ENCODE measurements around the gene GDA.
A peak's percentile ranks its signal among the peaks of the same experiment; 100 is the strongest.
"Not testable (repeated sequence)": the region's sequence is repeated elsewhere in the genome, so short reads cannot be mapped to it uniquely, and the experiment has no call there.

The GDA gene

GRCh38 chr9:72211047-72211446, 61.8 kb downstream of the GDA start:
- no peak for DNase-seq

DNA sequence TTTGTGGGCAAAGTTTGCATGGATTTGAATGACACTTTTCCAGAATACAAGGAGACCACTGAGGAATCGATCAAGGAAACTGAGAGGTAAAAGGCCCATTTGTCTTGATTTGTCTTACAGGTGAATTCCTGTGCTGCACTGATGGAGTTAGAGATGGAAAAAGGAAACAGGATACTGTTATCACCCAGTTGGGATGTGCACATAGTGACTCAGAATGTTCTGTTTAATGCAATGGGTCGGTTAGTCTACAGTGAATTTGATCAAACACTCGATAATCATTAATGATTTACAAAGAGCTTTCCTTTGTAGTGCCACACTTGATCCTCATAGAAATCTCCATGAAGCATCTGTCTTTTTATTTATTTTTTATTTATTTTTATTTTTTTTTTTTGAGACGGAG, 64.7 kb downstream of the GDA start:
- DNase-seq, result no peak

DNA sequence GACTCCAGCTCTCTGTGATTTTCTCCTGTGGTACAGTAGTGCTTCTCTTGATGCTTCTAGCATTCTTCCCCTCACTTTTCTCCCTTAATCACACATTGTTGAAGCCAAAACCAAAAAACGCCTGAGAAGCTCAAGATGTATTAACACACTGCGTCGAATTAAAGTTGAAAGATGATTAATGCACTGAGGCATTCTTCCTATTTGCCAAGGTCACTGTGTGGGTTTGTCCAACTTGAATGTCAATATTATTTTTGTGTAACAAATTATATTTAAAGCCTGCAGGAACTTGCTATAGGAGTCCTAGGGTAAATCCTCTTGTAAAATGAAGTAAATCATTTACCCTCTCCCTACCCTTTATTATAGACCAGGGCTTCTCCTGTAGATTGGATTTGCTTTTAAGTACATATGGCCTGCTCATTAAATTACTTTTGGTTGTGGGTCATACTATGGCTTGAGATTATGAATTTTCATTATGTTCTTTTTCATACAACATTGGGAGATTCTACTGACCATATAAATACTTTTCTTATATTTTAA, 68.1 kb downstream of the GDA start:
- no peak for DNase-seq

DNA sequence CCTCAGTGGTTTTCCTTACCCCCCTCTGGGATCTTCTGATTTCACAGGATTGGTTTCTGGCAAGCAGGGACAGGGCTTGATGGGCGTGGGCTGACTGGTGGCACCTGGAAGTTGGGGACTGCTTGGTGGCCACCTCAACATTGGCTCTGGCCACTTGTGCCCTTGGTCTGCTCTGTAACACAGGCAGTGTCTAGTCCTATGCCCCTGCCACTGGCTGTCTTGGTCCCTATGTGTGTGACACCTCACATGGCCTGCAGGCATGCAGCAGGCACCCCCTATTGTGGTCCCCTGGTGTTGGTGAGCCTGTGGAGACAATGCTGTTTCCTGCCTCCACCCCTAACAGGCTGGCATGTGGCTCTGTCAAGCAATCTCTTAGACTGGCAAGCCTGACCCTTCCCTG, 71.3 kb downstream of the GDA start:
- no peak for DNase-seq

- DNase-seq, result no peak
Observed at GRCh38 chr9:72226146-72226812, 77.0 kb downstream of the GDA start.

DNA sequence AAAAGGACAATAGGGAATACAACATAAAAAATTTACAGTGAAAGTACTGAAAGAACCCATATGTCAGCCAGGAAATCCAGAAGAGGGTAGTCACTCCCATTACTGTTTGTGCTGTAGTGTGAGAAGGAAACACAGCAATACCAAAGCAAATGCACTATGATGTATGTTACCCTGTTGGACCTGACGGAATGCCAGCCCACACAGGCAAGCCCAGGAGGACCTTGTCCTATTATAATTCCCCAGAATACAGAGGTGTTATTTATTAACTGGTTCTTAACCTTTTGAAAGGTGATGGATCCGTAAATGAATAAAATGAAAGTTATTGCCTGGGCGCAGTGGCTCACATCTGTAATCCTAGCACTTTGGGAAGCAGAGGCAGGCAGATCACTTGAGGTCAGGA, 79.0 kb downstream of the GDA start:
- DNase-seq, result no peak

DNA sequence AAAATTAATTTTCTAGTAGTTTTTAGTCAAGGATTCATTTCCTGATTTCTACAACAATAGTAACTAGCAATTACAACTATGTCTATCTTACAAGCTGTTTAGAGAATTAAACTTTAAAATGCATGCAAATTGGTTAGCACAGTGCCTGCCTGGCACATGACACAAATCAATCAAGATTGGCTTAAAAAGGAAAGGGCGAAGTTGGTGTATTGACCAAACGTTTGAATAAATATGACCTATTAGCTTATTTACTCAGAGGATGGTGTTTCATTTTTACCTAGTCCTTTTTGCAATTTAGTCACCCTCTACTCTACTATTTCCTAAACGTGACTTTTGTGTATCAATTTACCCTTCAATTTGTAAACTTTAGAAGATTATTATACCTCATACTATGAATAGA, 83.5 kb downstream of the GDA start:
- no peak for DNase-seq

DNA sequence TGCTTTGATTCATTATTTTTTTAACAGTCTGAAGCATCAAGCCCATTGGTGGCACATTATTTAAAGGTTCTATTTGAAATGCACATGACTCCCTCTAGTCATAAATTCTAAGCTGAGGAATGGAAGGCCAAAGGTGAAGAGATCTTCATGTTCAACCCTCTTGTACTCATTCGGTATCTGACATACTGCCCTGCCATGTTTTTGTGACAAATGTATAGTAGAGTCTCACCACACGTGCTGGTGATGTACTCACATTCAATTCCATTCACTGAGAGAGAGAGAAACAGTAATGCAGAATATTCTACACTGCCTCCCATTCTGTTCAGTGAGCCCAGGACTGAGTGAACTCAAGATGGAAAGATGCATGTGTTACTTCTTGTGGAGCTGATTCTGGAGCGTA, 98.3 kb downstream of the GDA start:
- no peak for DNase-seq

DNA sequence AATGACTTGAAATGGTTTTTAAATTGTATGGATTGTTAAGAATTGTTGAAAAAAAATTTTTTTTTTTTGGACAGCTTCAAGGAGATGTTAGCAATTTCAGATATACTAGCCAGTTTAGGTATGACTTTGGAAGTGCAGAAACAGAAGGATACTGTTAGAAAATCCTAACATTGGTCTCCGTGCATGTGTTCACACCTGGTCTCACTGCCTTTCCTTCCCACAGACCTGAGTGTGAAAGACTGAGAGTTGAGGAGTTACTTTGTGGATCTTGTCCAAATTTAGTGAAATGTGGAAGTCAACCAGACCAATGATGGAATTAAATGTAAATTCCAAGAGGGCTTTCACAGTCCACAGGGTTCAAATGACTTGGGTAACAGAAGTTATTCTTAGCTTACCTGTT, 102.3 kb downstream of the GDA start:
- no peak for DNase-seq

- DNase-seq, result no peak
Observed at GRCh38 chr9:72254901-72255545, 105.8 kb downstream of the GDA start.

GRCh38 chr9:72255569-72255968, 106.3 kb downstream of the GDA start:
- no peak for DNase-seq

DNA sequence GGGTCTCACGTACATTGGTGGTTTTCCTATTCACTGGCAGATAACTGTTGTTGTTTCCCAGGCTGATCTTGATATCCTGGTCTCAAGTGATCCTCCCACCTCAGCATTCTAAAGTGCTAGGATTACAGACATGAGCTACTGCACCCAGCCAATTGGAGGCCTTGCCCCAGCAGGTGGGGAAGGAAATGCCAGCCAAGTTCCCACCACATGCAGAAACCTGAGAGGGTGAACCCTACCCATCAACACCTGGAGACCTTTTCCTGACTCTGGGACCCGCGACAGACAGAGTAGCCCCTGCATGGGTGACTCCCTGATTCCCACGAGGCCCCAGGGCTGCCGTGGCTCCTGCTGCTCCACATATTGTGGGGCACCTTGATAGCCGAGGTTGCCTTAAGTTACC, 107.7 kb downstream of the GDA start:
- no peak for DNase-seq

GRCh38 chr9:72257814-72258213, 108.6 kb downstream of the GDA start:
- no peak for DNase-seq

DNA sequence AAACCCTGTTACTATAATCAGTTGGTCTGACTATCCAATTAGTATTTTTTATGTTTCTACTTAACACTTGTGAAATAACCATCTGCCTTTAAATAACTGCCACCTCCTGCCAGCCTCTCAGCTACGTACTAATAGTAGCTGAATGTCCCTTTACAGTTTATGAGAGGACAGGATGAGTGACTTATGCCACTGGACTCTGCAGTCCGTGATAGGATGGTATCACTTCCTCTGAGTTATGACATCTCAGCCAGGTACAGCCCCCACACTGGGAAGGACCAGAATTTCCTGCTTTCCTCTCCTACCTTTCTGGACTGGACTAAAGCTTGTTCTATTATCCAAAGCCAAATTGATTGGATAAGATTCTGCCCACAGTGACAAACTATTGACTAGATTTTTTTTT, 112.8 kb downstream of the GDA start:
- no peak for DNase-seq

- no peak for DNase-seq
Observed at GRCh38 chr9:72263572-72263971, 114.3 kb downstream of the GDA start.

GRCh38 chr9:72268961-72269360, 119.7 kb downstream of the GDA start:
- DNase-seq, result no peak

DNA sequence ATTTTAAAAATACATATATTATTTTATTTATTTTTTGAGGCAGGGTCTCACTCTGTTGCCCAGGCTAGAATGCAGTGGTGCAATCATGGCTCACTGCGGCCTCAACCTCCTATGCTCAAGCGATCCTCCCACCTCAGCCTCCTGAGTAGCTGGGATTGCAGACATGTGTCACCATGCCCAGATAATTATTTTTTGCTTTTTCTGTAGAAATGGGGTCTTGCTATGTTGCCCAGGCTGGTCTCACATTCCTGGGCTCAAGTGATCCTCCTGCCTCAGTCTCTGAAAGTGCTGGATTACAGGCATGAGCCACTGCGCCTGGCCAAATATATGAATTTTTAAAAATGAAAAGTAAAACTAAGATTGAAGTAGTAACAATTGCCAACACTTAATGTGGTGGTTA, 121.1 kb downstream of the GDA start:
- DNase-seq, result not testable (repeated sequence)

GRCh38 chr9:72271613-72272478, 122.6 kb downstream of the GDA start:
- DNase-seq, result peak; percentile 62

DNA sequence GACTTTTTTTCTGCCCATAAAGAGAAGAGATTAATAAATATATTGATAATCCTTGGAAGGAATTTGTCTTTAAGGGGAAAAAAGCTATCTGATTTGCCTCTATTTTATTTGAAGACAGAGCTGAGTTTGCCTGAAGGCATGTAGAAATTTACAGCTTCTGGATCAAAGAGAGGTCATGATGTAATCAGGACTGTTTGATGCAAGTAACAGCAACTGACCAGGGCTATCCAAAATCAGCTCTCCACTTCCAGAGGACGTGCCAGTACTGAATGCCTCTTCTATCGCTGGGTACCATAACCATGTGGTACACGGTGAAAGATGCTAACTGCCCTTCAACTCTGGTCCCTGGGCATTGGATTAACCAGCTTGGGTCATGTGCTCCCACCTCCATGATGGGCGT, 125.2 kb downstream of the GDA start:
- DNase-seq, result no peak

DNA sequence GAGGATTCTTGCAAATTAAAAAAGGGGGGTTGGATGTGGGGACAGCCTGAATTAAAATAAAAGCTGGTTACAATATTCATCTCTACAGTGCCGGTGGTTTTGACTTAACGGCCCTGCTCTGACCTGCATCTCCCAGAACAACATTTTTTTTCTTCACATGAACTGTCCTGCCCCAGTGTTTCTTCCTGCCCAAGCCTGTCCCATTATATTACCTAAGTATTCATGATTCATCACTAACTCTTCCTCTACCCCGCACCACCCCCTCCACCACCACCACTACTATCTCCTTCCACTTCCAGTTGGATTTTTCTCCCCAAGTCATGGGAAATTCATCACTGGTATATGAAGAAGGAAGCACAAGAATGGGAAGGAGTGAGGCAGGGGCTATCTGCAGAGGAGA, 125.7 kb downstream of the GDA start:
- DNase-seq, result no peak

- no peak for DNase-seq
Observed at GRCh38 chr9:72276429-72276828, 127.2 kb downstream of the GDA start.

DNA sequence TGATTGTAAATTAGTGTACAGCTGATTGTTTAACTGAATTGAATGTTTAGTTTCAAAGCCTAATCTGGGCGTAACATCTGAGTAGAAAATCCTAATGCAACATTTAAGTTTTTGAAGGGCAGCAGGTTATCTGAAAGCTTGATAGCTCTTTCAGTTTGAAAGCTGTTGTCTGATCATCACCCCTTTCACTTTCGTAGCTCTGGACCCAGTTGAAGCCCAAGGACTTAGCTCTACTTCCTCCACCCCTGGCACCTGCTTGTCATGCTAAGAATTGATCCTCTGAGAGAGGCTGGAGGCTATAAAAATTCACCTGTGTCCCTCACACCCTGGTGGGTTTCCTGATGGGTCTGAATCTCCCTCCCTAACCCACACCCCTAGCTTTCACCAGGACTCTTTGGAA, 129.7 kb downstream of the GDA start:
- DNase-seq, result no peak

- peak; percentile 73 for DNase-seq
Observed at GRCh38 chr9:72280913-72281500, 131.8 kb downstream of the GDA start.

Measured in stimulated activated CD4-positive, alpha-beta T cell treated with anti-CD3 and anti-CD28 coated beads, Interleukin-4, amount 100 ng/mL, for 24 hours (primary cell).